Upper lobe of right lung (tissue), 1 donor: Measurements from ENCODE around the gene LILRB2. TPM values are rescaled to one million over a fixed set of nuclear protein-coding genes. Genes with fewer than 3 reads are reported as not detected.
A peak's percentile ranks its signal among the peaks of the same experiment; 100 is the strongest.

Experiments
- ATAC-seq: fragments of 200-7000 bp; cut with Tn5 transposase; one replicate; pipeline ENCODE4 v1.9.1; 2020; ENCODE audit warnings: mild to moderate bottlenecking, moderate library complexity
- DNase-seq: peaks from one replicate; pipeline ENCODE4 v3.0.0-alpha.2; 2020
- H3K27ac ChIP-seq: fragments of 200-600 bp; one replicate; pipeline ENCODE4 v1.8.0; 2022
- H3K27me3 ChIP-seq: fragments of 200-600 bp; one replicate; pipeline ENCODE4 v1.8.0; 2022; ENCODE audit warnings: mild to moderate bottlenecking
- H3K36me3 ChIP-seq: fragments of 200-600 bp; one replicate; pipeline ENCODE4 v1.8.0; 2022
- H3K4me1 ChIP-seq: fragments of 200-600 bp; one replicate; pipeline ENCODE4 v1.8.0; 2022
- H3K4me3 ChIP-seq: fragments of 200-600 bp; one replicate; pipeline ENCODE4 v1.8.0; 2022; ENCODE audit warnings: mild to moderate bottlenecking
- H3K9me3 ChIP-seq: fragments of 200-600 bp; one replicate; pipeline ENCODE4 v1.8.0; 2022
- intact Hi-C: fragments of 100-400 bp; cut with DNase I; formaldehyde crosslinking; loops from one replicate; pipeline ENCODE4 v1.11.0; 2022
- total RNA-seq: library from RNA; stranded (reverse); fragmentation: NEBNext Ultra II Directional; extraction: Animal tissue kit (Norgen Biotek cat#: 25700); gene quantifications from one replicate; pipeline ENCODE4 v1.2.1, GENCODE V29; 2021
- TF ChIP-seq, protein P1 (sequence below): fragments of 200-600 bp; IDR thresholded peaks from one replicate; pipeline ENCODE4 v1.8.0; 2022; ENCODE audit warnings: antibody characterized with exemption
- donor health status: DM: no; HTN: yes; CAD: no; lungs with severe emphysema.

Gene LILRB2
- total RNA-seq, 1 donor from 2014 or later = 18.8 TPM

- Histone ChIP-seq H3K4me1 (no peaks in the 10 kb centered on the region), H3K4me3 (no peak overlapping the region), H3K9me3 (no peaks in the 10 kb centered on the region), H3K27me3 (peaks cover under 1% of the 10 kb centered on the region), H3K36me3 (no peaks in the 10 kb centered on the region), H3K27ac (no peak overlapping the region)
- TF ChIP-seq, protein P1, sequence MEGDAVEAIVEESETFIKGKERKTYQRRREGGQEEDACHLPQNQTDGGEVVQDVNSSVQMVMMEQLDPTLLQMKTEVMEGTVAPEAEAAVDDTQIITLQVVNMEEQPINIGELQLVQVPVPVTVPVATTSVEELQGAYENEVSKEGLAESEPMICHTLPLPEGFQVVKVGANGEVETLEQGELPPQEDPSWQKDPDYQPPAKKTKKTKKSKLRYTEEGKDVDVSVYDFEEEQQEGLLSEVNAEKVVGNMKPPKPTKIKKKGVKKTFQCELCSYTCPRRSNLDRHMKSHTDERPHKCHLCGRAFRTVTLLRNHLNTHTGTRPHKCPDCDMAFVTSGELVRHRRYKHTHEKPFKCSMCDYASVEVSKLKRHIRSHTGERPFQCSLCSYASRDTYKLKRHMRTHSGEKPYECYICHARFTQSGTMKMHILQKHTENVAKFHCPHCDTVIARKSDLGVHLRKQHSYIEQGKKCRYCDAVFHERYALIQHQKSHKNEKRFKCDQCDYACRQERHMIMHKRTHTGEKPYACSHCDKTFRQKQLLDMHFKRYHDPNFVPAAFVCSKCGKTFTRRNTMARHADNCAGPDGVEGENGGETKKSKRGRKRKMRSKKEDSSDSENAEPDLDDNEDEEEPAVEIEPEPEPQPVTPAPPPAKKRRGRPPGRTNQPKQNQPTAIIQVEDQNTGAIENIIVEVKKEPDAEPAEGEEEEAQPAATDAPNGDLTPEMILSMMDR = peak; percentile 78
- ATAC-seq (peak; percentile 91), DNase-seq (peak; percentile 83)
- intact Hi-C loops = no loop called here
Observed at GRCh38 chr19:54266133-54266532, 14.8 kb downstream of the LILRB2 start.

- no peaks in the 10 kb centered on the region for H3K27me3 ChIP-seq
- ATAC-seq = no peak
- H3K9me3 ChIP-seq = no peaks in the 10 kb centered on the region
- no peaks in the 10 kb centered on the region for H3K36me3 ChIP-seq
- H3K4me1 ChIP-seq = no peaks in the 10 kb centered on the region
- intact Hi-C loops = no loop called here
- H3K4me3 ChIP-seq = no peak overlapping the region
- no peak overlapping the region for H3K27ac ChIP-seq
- DNase-seq = no peak
- TF ChIP-seq, protein P1 = no peak
Observed at GRCh38 chr19:54262470-54262869, 18.4 kb downstream of the LILRB2 start.

DNA sequence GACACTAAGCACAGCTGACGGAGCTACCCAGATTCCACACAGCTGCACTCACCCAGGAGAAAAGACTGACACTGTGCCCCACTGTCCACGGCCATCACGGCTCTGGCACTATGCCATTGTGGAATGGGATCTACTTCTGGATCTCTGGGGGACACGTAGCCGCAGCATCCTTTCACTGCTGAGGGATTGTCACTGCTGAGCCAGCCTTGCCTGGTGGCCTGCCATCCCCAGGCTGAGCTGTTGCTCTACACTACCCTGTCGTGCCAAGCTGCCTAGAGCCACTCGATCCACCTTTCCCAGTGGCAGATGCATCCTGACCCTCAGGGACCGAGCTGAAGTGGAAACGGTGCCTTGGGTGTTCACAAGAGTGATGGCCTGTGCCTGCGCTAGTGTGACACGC is 18.8 kb downstream of the LILRB2 start:
- no peaks in the 10 kb centered on the region for H3K27me3 ChIP-seq
- H3K9me3 ChIP-seq = no peaks in the 10 kb centered on the region
- no peak overlapping the region for H3K27ac ChIP-seq
- intact Hi-C loops = no loop called here
- H3K36me3 ChIP-seq = no peaks in the 10 kb centered on the region
- H3K4me1 ChIP-seq = no peaks in the 10 kb centered on the region
- peak; percentile 25 for ATAC-seq
- peak; percentile 59 for DNase-seq
- TF ChIP-seq, protein P1 = no peak
- no peak overlapping the region for H3K4me3 ChIP-seq

GRCh38 chr19:54257116-54257480 is 23.8 kb downstream of the LILRB2 start, which contains the start of gene LILRB5:
LILRB5 (minus strand) TSS chr19:54257273; CDS start chr19:54257193, 80 bp downstream.
- no peaks in the 10 kb centered on the region for H3K9me3 ChIP-seq
- no peaks in the 10 kb centered on the region for H3K4me1 ChIP-seq
- H3K4me3 ChIP-seq = no peak within 1 kb of the TSS
- no peak within 1 kb of the TSS for H3K27ac ChIP-seq
- H3K36me3 ChIP-seq = no peaks in the 10 kb centered on the region
- DNase-seq (no peak), ATAC-seq (peak; percentile 45)
- TF ChIP-seq, protein P1 = no peak
- intact Hi-C loops = no loop called here
- peaks cover 29% of the 10 kb centered on the region for H3K27me3 ChIP-seq

- H3K9me3 ChIP-seq = no peaks in the 10 kb centered on the region
- no peak overlapping the region for H3K27ac ChIP-seq
- H3K27me3 ChIP-seq = peaks cover 29% of the 10 kb centered on the region
- intact Hi-C loops = no loop called here
- no peaks in the 10 kb centered on the region for H3K36me3 ChIP-seq
- ATAC-seq (no peak), DNase-seq (no peak)
- no peak overlapping the region for H3K4me3 ChIP-seq
- TF ChIP-seq, protein P1 = no peak
- no peaks in the 10 kb centered on the region for H3K4me1 ChIP-seq
Observed at GRCh38 chr19:54256250-54257115, 24.4 kb downstream of the LILRB2 start.
